ENCODE measurements around the gene KRT7.
"Not testable (repeated sequence)": the region's sequence is repeated elsewhere in the genome, so short reads cannot be mapped to it uniquely, and the experiment has no call there.

KRT7 gene

GRCh38 chr12:52278575-52279421, 45.8 kb downstream of the KRT7 start:
- peak; percentile 79 for DNase-seq (ENCODE audit: low spot score)

- DNase-seq (ENCODE audit: low spot score), result peak; percentile 28
Observed at GRCh38 chr12:52279422-52280318, 46.6 kb downstream of the KRT7 start.

- DNase-seq (ENCODE audit: low spot score), result peak; percentile 99
Observed at GRCh38 chr12:52280319-52280795, 47.3 kb downstream of the KRT7 start.

GRCh38 chr12:52280796-52281560, 47.9 kb downstream of the KRT7 start:
- DNase-seq (ENCODE audit: low spot score), result peak; percentile 97

GRCh38 chr12:52284562-52285171, 51.6 kb downstream of the KRT7 start:
- peak; percentile 15 for DNase-seq (ENCODE audit: low spot score)

GRCh38 chr12:52285172-52285745, 52.2 kb downstream of the KRT7 start:
- DNase-seq (ENCODE audit: low spot score), result peak; percentile 87

GRCh38 chr12:52285851-52286530, 52.9 kb downstream of the KRT7 start:
- no peak for DNase-seq (ENCODE audit: low spot score)

- DNase-seq (ENCODE audit: low spot score), result not testable (repeated sequence)
Observed at GRCh38 chr12:52286857-52287785, 54.1 kb downstream of the KRT7 start.

- peak; percentile 39 for DNase-seq (ENCODE audit: low spot score)
Observed at GRCh38 chr12:52287816-52288805, 55.1 kb downstream of the KRT7 start.

- DNase-seq (ENCODE audit: low spot score), result not testable (repeated sequence)
Observed at GRCh38 chr12:52290483-52291134, 57.6 kb downstream of the KRT7 start.

- DNase-seq (ENCODE audit: low spot score), result no peak
Observed at GRCh38 chr12:52291267-52291935, 58.4 kb downstream of the KRT7 start, which contains the start of gene KRT81. Gene KRT81, minus strand, starts transcription at chr12:52291534. Its CDS starts 69 bp downstream, at chr12:52291465.

- no peak for DNase-seq (ENCODE audit: low spot score)
Observed at GRCh38 chr12:52293926-52294325, 60.9 kb downstream of the KRT7 start.

- DNase-seq (ENCODE audit: low spot score), result no peak
Observed at GRCh38 chr12:52294803-52295202, 61.8 kb downstream of the KRT7 start.

- peak; percentile 68 for DNase-seq (ENCODE audit: low spot score)
Observed at GRCh38 chr12:52295663-52296062, 62.6 kb downstream of the KRT7 start.

- DNase-seq (ENCODE audit: low spot score), result no peak
Observed at GRCh38 chr12:52296572-52297215, 63.7 kb downstream of the KRT7 start.
